ENCODE measurements around the gene IFNA2. TPM values are rescaled to one million over a fixed set of nuclear protein-coding genes. Genes with fewer than 3 reads are reported as not detected.
A peak's percentile ranks its signal among the peaks of the same experiment; 100 is the strongest.

The IFNA2 gene
- total RNA-seq, 3 donors from 2014 or later = not detected

GRCh38 chr9:21415493-21416267 lies 30.5 kb upstream of the IFNA2 start:
- H3K4me1 ChIP-seq (ENCODE audit: low read depth) = peaks cover 3% of the 10 kb centered on the region
- ATAC-seq (peak; percentile 86), DNase-seq (peak in 2 of 3 donors; percentile 38 to 68)
- no peaks in the 10 kb centered on the region for H3K9me3 ChIP-seq
- no peaks in the 10 kb centered on the region for H3K36me3 ChIP-seq (ENCODE audit: low read depth)
- H3K4me3 ChIP-seq = no peak overlapping the region
- intact Hi-C loops (cut with DNase I, micrococcal nuclease) = no loop called here
- TF ChIP-seq CTCF (IDR thresholded peaks at IDR 0.05) = no peak

DNA sequence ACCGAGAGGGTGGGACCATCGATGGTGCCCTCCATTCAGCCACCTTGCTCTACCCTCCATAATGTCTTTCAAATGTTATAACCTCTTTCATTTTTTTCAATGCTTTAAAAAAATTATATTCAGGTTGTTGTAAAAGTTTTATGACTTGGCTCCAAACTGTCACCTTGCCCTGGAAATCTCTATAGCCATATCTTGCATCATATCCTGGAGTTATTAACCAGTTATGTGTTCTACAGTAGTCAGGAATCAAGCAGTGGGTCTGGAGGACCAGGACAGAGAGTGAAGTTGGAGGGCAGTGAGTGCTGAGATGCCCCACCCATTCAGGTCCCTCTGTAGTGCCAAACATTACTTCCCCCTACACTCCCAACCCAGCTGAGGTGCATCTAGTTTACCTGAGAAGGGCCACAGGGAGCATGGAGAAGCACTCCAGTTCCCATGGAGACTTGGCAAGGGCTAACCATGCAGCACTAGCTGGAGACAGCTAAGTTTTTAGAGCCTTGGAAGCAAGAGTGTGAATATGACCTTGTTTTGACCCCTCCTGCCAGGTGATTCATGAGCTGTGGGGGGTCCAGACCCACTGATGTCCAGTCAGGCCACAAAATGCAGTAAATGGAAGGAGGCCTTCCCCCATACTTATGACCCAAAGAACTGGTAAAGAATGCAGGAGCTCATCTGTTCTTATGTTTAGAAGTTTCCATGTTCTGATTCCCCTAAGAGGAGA lies 29.2 kb upstream of the IFNA2 start:
- TF ChIP-seq CTCF (IDR thresholded peaks at IDR 0.05) = no peak
- intact Hi-C loops (cut with DNase I, micrococcal nuclease) = no loop called here
- peak in 1 of 3 donors; percentile 15 for DNase-seq
- peak; percentile 67 for ATAC-seq
- Histone ChIP-seq H3K36me3 (ENCODE audit: low read depth) (no peaks in the 10 kb centered on the region), H3K9me3 (no peaks in the 10 kb centered on the region), H3K4me1 (ENCODE audit: low read depth) (peaks cover 3% of the 10 kb centered on the region), H3K4me3 (no peak overlapping the region)

DNA sequence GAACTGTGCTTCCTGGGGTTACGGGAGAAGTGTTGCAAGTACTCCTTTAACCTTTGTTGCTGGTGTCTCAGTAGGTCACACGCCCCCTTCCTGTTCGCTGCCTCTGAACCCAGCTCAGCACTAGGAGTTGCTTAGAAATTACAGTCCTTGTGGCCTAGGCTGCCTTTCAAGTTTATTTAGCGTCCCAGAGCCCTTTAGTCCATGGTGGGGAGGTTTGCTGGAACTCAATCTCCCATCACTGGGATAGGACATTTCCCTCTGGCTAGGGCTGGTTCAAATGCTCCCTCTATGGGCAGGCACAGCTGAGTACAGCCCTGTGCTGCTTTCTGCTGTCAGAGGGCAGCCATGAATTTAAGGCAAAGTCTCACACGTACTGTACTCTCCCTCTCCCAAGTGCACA lies 28.4 kb upstream of the IFNA2 start:
- H3K4me1 ChIP-seq (ENCODE audit: low read depth) = peaks cover 3% of the 10 kb centered on the region
- no peaks in the 10 kb centered on the region for H3K36me3 ChIP-seq (ENCODE audit: low read depth)
- peak; percentile 19 for TF ChIP-seq CTCF (IDR thresholded peaks at IDR 0.05)
- H3K9me3 ChIP-seq = no peaks in the 10 kb centered on the region
- intact Hi-C loops (cut with DNase I, micrococcal nuclease) = no loop called here
- H3K4me3 ChIP-seq = no peak overlapping the region
- DNase-seq (peak in 2 of 3 donors; percentile 20 to 40), ATAC-seq (peak; percentile 69)

- Histone ChIP-seq H3K36me3 (ENCODE audit: low read depth) (no peaks in the 10 kb centered on the region), H3K4me1 (ENCODE audit: low read depth) (peaks cover 3% of the 10 kb centered on the region), H3K4me3 (no peak overlapping the region), H3K9me3 (no peaks in the 10 kb centered on the region)
- intact Hi-C loops (cut with DNase I, micrococcal nuclease) = no loop called here
- no peak for ATAC-seq
- no peak for DNase-seq
- TF ChIP-seq CTCF (IDR thresholded peaks at IDR 0.05) = no peak
Measured at GRCh38 chr9:21413151-21413550, 28.0 kb upstream of the IFNA2 start.

DNA sequence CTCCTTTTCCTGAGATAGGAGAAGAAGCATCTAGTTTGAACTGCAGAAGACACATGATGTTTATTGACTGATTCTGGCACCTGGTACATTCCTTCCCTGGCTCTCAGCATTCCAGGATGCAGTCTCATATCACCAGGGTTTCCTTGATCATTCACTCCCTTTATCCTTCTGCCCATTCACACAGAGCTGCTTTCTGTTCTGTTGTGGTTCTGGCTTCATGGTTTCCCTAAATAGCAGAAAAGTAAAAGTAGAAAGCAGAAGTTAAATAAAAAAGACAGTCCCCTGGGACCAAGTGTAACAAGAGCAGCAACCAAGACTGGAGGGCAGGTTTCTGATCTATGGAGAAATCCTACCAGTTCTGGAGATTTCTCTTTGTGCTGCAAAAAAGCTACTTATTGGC lies 26.9 kb upstream of the IFNA2 start:
- intact Hi-C loops (cut with DNase I, micrococcal nuclease) = no loop called here

More for the DNA sequence above, 26.9 kb upstream of the IFNA2 start:
- Histone ChIP-seq H3K9me3 (no peaks in the 10 kb centered on the region), H3K4me1 (ENCODE audit: low read depth) (peaks cover 3% of the 10 kb centered on the region), H3K4me3 (no peak overlapping the region), H3K36me3 (ENCODE audit: low read depth) (no peaks in the 10 kb centered on the region)
- no peak for TF ChIP-seq CTCF (IDR thresholded peaks at IDR 0.05)
- ATAC-seq = no peak
- no peak for DNase-seq
